IPS-18a (cell line): Measurements from ENCODE around the gene ADK.

Experiments
- H3K27ac ChIP-seq: one replicate; pipeline ENCODE4 v1.5.1; 2013; ENCODE audit warnings: low read length
- H3K27me3 ChIP-seq: one replicate; pipeline ENCODE4 v1.6.1; 2013; ENCODE audit warnings: mild to moderate bottlenecking, low read length; ENCODE audit not compliant: control insufficient read depth, insufficient read depth
- H3K36me3 ChIP-seq: one replicate; pipeline ENCODE4 v1.6.1; 2013; ENCODE audit warnings: low read depth, low read length; ENCODE audit not compliant: control insufficient read depth
- H3K4me1 ChIP-seq: one replicate; pipeline ENCODE4 v1.6.1; 2013; ENCODE audit warnings: low read depth, low read length; ENCODE audit not compliant: control insufficient read depth
- H3K4me3 ChIP-seq: one replicate; pipeline ENCODE4 v1.5.1; 2013; ENCODE audit warnings: low read length
- H3K9ac ChIP-seq: one replicate; pipeline ENCODE4 v1.6.1; 2013; ENCODE audit warnings: mild to moderate bottlenecking, low read length, moderate library complexity
- H3K9me3 ChIP-seq: one replicate; pipeline ENCODE4 v1.6.1; 2013; ENCODE audit warnings: low read depth, low read length; ENCODE audit not compliant: control insufficient read depth

The ADK gene

GRCh38 chr10:74743401-74743800 is 592.4 kb downstream of the ADK start:
- Histone ChIP-seq H3K27me3 (no peaks in the 10 kb centered on the region), H3K27ac (no peak overlapping the region), H3K9ac (no peak overlapping the region), H3K4me3 (no peak overlapping the region), H3K36me3 (no peaks in the 10 kb centered on the region), H3K9me3 (no peaks in the 10 kb centered on the region), H3K4me1 (no peaks in the 10 kb centered on the region)

- H3K36me3 ChIP-seq = no peaks in the 10 kb centered on the region
- H3K4me1 ChIP-seq = no peaks in the 10 kb centered on the region
- H3K9me3 ChIP-seq = no peaks in the 10 kb centered on the region
- no peak overlapping the region for H3K27ac ChIP-seq
- no peak overlapping the region for H3K9ac ChIP-seq
- H3K4me3 ChIP-seq = no peak overlapping the region
- no peaks in the 10 kb centered on the region for H3K27me3 ChIP-seq
Observed at GRCh38 chr10:74745449-74745848, 594.4 kb downstream of the ADK start.

DNA sequence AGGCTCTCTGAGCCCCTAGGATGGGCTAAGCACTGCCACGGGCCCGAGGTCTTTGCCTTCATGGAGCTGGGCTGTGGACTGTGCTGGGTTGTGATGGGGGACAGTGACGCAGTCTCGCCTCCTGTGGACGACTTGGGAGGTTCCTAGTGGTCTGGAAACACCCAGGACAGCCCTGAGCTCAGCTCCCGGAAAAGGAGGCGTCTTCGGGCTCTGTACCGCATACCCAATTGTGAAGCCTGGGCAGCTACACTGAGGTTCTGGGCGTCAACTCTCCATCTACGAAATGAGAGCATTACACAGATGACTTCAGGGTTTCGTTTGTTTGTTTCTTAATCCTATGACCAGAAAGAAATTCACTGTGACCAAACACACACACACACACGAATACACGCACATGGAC is 595.8 kb downstream of the ADK start:
- Histone ChIP-seq H3K36me3 (no peaks in the 10 kb centered on the region), H3K27me3 (no peaks in the 10 kb centered on the region), H3K27ac (no peak overlapping the region), H3K4me3 (no peak overlapping the region), H3K9ac (no peak overlapping the region), H3K9me3 (no peaks in the 10 kb centered on the region), H3K4me1 (no peaks in the 10 kb centered on the region)

GRCh38 chr10:74748468-74749031 is 597.5 kb downstream of the ADK start:
- no peak overlapping the region for H3K9ac ChIP-seq
- no peak overlapping the region for H3K27ac ChIP-seq
- no peaks in the 10 kb centered on the region for H3K36me3 ChIP-seq

DNA sequence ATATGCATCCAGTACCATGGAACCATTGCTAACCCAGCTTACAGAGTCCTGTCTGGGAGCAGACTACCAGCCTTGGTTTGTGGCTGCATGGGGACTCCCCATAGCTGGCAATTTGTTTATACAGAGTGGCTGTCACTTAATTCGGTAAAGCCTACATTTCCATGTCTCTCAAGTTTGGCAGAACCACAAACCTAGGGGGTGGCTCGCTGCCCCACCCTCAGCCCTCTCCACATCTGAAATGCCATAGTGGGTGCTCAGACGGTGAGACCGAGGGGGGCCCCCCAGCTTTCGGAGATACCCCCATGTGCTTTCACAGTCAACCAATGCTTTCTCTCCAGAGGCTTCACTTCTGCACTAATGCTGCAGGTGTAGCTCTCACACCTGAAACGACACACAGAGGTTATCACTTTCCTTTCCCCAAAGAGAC is 599.8 kb downstream of the ADK start:
- H3K27ac ChIP-seq = no peak overlapping the region
- no peaks in the 10 kb centered on the region for H3K27me3 ChIP-seq
- no peak overlapping the region for H3K9ac ChIP-seq
- H3K36me3 ChIP-seq = no peaks in the 10 kb centered on the region
- no peaks in the 10 kb centered on the region for H3K9me3 ChIP-seq
- H3K4me1 ChIP-seq = no peaks in the 10 kb centered on the region
- no peak overlapping the region for H3K4me3 ChIP-seq

More at GRCh38 chr10:74748468-74749031, 597.5 kb downstream of the ADK start:
- no peak overlapping the region for H3K4me3 ChIP-seq
- H3K27me3 ChIP-seq = no peaks in the 10 kb centered on the region
- H3K4me1 ChIP-seq = no peaks in the 10 kb centered on the region
- no peaks in the 10 kb centered on the region for H3K9me3 ChIP-seq

- Histone ChIP-seq H3K36me3 (no peaks in the 10 kb centered on the region), H3K9me3 (no peaks in the 10 kb centered on the region), H3K4me3 (no peak overlapping the region), H3K27ac (no peak overlapping the region), H3K27me3 (no peaks in the 10 kb centered on the region), H3K9ac (no peak overlapping the region), H3K4me1 (no peaks in the 10 kb centered on the region)
Observed at GRCh38 chr10:74752371-74753040, 601.5 kb downstream of the ADK start.

DNA sequence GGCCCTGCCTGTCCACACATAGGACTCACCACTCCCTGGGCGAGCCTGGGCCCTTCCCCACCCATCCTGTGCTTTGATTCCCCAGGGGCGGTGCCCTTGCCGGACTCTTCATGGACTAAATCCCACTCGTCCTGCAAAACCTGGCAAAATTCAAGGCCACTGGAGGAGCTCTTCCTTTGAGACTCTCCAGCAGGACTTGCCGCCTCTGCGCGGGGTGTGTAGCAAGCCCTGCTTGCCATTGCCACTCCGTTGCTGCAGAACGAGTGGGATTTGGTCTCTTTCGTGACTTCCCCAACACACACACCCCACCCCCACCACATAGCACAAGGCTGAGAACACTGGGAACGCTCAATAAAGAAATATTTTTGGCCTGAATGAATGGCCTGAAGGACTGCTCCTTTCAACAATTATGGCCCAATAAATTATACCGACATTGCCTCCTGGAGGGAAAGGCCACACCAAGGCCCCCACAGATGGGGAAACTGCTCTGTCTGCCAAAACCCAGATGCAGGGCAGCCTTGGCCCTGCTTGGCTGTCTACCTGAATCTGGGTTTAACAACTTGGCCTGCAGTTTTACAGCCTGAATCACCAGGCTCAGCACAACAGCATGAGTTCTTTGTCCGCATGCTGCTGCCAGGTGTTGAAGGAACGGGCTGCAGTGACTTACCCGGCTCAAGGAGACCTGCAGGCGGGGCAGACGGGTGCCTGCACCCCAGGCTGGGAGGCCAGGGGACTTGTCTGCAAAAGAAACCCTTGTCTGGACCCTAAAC is 602.6 kb downstream of the ADK start:
- Histone ChIP-seq H3K4me1 (no peaks in the 10 kb centered on the region), H3K4me3 (no peak overlapping the region), H3K9me3 (no peaks in the 10 kb centered on the region), H3K27me3 (no peaks in the 10 kb centered on the region), H3K36me3 (no peaks in the 10 kb centered on the region), H3K9ac (no peak overlapping the region), H3K27ac (no peak overlapping the region)

DNA sequence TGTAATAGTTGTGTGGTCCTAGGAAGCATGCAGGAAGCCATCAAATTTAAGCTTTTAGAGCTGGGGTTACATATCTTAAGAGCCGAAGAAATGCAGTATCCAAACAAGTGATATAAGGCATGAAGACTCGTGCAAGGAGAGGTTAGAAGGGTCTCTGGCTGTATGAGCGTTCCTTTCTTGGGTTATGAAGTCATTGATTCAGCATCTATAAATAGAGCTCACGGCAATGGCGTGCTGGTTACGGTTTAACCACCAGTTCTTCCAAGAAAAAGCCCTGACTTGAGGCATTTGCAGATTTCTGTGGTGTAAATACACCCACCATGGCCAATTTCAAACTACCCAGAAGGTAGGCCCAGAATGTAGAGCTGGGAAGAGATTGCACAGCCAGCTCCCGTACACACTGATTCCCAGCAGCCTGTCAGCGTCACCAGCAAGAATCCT is 603.4 kb downstream of the ADK start:
- Histone ChIP-seq H3K9ac (no peak overlapping the region), H3K4me1 (no peaks in the 10 kb centered on the region), H3K4me3 (no peak overlapping the region), H3K27me3 (no peaks in the 10 kb centered on the region), H3K9me3 (no peaks in the 10 kb centered on the region), H3K36me3 (no peaks in the 10 kb centered on the region), H3K27ac (no peak overlapping the region)

GRCh38 chr10:74755273-74755672 is 604.3 kb downstream of the ADK start:
- no peaks in the 10 kb centered on the region for H3K27me3 ChIP-seq
- no peaks in the 10 kb centered on the region for H3K4me1 ChIP-seq
- H3K9ac ChIP-seq = no peak overlapping the region

More at GRCh38 chr10:74755273-74755672, 604.3 kb downstream of the ADK start:
- H3K9me3 ChIP-seq = no peaks in the 10 kb centered on the region
- H3K4me3 ChIP-seq = no peak overlapping the region
- H3K27ac ChIP-seq = no peak overlapping the region
- H3K36me3 ChIP-seq = no peaks in the 10 kb centered on the region
